ENCODE results near the gene ZKSCAN5.

Gene ZKSCAN5

GRCh38 chr7:99525713-99526440, 21.4 kb downstream of the ZKSCAN5 start:
- Histone ChIP-seq H3K36me3 (ENCODE audit: control insufficient read depth, low read length) (peaks cover 56% of the 10 kb centered on the region), H4K20me1 (ENCODE audit: control insufficient read depth, insufficient read depth, low read depth, low read length) (no peaks in the 10 kb centered on the region), H3F3A (ENCODE audit: control insufficient read depth, insufficient read depth) (peaks cover 7% of the 10 kb centered on the region; the same call in 1 of the 2 replicates), H3K9me2 (replicated peaks; ENCODE audit: control insufficient read depth, low read length) (no peaks in the 10 kb centered on the region), H3K79me2 (ENCODE audit: control insufficient read depth, low read length) (no peaks in the 10 kb centered on the region), H3K9me3 (ENCODE audit: control insufficient read depth, insufficient read depth, low read length) (peaks cover 20% of the 10 kb centered on the region), H3K4me3 (ENCODE audit: low read length) (no peak overlapping the region), H3K4me2 (ENCODE audit: low read length) (no peak overlapping the region), H3K4me1 (ENCODE audit: control insufficient read depth, low read length) (no peaks in the 10 kb centered on the region), H3K27ac (ENCODE audit: low read depth, low read length) (no peak overlapping the region), H3K27me3 (ENCODE audit: control insufficient read depth, low read length) (no peaks in the 10 kb centered on the region)
- peak; percentile 43 for TF ChIP-seq CTCF (IDR thresholded peaks at IDR 0.05; ENCODE audit: low read depth, low read length, poor library complexity, severe bottlenecking)
- TF ChIP-seq EZH2phosphoT487 (IDR thresholded peaks at IDR 0.05; ENCODE audit: borderline replicate concordance, low read length) = no peak

GRCh38 chr7:99531354-99531765, 26.9 kb downstream of the ZKSCAN5 start:
- no peak overlapping the region for H3K4me2 ChIP-seq (ENCODE audit: low read length)
- H3K9me2 ChIP-seq (replicated peaks; ENCODE audit: control insufficient read depth, low read length) = no peaks in the 10 kb centered on the region
- H3K4me1 ChIP-seq (ENCODE audit: control insufficient read depth, low read length) = no peaks in the 10 kb centered on the region
- H3K27ac ChIP-seq (ENCODE audit: low read depth, low read length) = no peak overlapping the region
- no peaks in the 10 kb centered on the region for H3F3A ChIP-seq (ENCODE audit: control insufficient read depth, insufficient read depth)
- no peaks in the 10 kb centered on the region for H3K27me3 ChIP-seq (ENCODE audit: control insufficient read depth, low read length)
- H3K79me2 ChIP-seq (ENCODE audit: control insufficient read depth, low read length) = no peaks in the 10 kb centered on the region
- no peak overlapping the region for H3K4me3 ChIP-seq (ENCODE audit: low read length)
- peaks cover 59% of the 10 kb centered on the region for H3K36me3 ChIP-seq (ENCODE audit: control insufficient read depth, low read length)
- no peaks in the 10 kb centered on the region for H4K20me1 ChIP-seq (ENCODE audit: control insufficient read depth, insufficient read depth, low read depth, low read length)
- no peak for TF ChIP-seq EZH2phosphoT487 (IDR thresholded peaks at IDR 0.05; ENCODE audit: borderline replicate concordance, low read length)
- TF ChIP-seq CTCF (IDR thresholded peaks at IDR 0.05; ENCODE audit: low read depth, low read length, poor library complexity, severe bottlenecking) = no peak
- H3K9me3 ChIP-seq (ENCODE audit: control insufficient read depth, insufficient read depth, low read length) = peaks cover 42% of the 10 kb centered on the region

GRCh38 chr7:99535667-99536066, 31.2 kb downstream of the ZKSCAN5 start:
- H3K36me3 ChIP-seq (ENCODE audit: control insufficient read depth, low read length) = peaks cover 25% of the 10 kb centered on the region
- no peak overlapping the region for H3K4me2 ChIP-seq (ENCODE audit: low read length)

More at GRCh38 chr7:99535667-99536066, 31.2 kb downstream of the ZKSCAN5 start:
- H3K27me3 ChIP-seq (ENCODE audit: control insufficient read depth, low read length) = no peaks in the 10 kb centered on the region
- H3K4me1 ChIP-seq (ENCODE audit: control insufficient read depth, low read length) = no peaks in the 10 kb centered on the region
- TF ChIP-seq EZH2phosphoT487 (IDR thresholded peaks at IDR 0.05; ENCODE audit: borderline replicate concordance, low read length) = no peak
- no peak for TF ChIP-seq CTCF (IDR thresholded peaks at IDR 0.05; ENCODE audit: low read depth, low read length, poor library complexity, severe bottlenecking)
- H3F3A ChIP-seq (ENCODE audit: control insufficient read depth, insufficient read depth) = no peaks in the 10 kb centered on the region
- no peaks in the 10 kb centered on the region for H3K79me2 ChIP-seq (ENCODE audit: control insufficient read depth, low read length)
- H3K4me3 ChIP-seq (ENCODE audit: low read length) = no peak overlapping the region
- no peak overlapping the region for H3K27ac ChIP-seq (ENCODE audit: low read depth, low read length)
- peaks cover 30% of the 10 kb centered on the region for H3K9me3 ChIP-seq (ENCODE audit: control insufficient read depth, insufficient read depth, low read length)
- no peaks in the 10 kb centered on the region for H4K20me1 ChIP-seq (ENCODE audit: control insufficient read depth, insufficient read depth, low read depth, low read length)
- H3K9me2 ChIP-seq (replicated peaks; ENCODE audit: control insufficient read depth, low read length) = no peaks in the 10 kb centered on the region

Data from DOHH2 (cell line).